ENCODE data around the gene MTMR3.

Gene MTMR3

DNA sequence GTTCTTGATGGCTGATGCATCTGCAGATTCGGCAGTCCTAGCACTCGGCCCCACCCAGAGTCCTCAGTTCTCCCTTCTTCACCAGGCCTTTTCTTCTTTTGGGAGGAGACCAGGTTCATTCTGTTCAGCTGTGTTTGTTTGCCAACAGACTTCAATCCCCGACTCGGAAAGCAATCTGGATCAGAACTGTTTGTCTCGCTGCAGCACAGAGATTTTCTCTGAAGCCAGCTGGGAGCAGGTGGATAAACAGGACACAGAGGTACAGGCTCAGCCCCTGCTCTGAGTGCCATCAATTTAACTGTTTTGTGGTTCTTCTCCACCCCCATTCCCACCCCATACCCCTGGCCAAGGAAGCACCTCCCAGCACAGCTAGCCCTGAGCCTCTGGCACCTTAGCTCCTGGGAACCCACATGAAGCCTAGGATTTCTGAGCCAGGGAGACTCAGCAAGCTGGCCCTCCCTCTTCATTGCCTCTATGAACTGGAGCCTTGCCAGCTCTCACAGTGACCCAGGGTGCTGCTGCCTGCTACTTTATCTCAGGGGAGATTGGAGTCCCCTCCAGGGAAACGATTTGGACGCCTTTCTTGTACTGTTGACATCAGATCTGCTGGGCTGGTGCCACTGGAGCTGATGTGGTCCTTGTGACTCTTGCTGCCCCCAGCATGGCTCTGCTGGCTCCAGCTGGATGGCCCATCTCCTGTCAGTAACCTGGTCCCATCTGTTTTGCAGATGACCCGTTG lies 139.1 kb downstream of the MTMR3 start:
- DNase-seq (ENCODE audit: extremely low read depth in 1 of 2, low read depth in 1 of 2) = no peak

- no peak for DNase-seq (ENCODE audit: extremely low read depth in 1 of 2, low read depth in 1 of 2)
Observed at GRCh38 chr22:30023099-30023660, 140.2 kb downstream of the MTMR3 start.

DNA sequence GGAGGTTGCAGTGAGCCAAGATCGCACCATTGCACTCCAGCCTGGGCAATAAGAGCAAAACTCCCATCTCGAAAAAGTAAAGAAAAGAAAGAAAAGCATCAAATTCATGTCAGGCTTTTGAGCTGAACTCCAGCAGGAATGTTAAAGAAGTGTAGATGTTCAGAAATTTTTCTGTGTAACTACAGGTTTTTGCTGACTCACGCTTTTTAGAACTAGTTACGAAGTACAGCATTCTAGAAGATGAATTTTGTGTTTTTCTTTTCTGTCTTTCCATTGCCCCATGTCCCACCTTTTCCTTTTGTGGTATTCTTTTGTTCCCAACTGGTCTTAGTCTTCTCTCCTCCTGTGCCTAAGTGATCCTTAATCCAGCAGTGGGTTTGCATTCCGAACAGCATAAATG lies 141.3 kb downstream of the MTMR3 start:
- DNase-seq (ENCODE audit: extremely low read depth in 1 of 2, low read depth in 1 of 2) = no peak

DNA sequence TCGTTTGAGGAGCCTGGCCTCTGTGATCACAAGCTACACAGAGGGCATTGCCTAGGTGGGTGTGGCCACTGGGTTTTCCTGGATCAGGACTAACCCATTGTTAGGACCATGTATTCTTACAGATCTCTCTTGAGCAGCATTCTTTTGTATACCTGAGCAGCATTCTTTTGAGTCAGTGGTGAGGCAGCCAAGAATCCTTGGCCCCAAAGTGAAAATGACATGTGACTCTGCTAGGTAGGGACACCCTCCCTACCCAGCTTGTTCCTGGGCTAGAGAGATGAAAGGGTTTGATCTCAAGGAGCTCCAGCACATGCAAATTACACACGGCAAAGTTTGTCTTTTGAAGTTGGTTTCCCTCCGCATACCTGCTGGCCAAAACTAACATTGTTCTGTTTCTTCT lies 142.2 kb downstream of the MTMR3 start:
- DNase-seq (ENCODE audit: extremely low read depth in 1 of 2, low read depth in 1 of 2) = no peak

DNA sequence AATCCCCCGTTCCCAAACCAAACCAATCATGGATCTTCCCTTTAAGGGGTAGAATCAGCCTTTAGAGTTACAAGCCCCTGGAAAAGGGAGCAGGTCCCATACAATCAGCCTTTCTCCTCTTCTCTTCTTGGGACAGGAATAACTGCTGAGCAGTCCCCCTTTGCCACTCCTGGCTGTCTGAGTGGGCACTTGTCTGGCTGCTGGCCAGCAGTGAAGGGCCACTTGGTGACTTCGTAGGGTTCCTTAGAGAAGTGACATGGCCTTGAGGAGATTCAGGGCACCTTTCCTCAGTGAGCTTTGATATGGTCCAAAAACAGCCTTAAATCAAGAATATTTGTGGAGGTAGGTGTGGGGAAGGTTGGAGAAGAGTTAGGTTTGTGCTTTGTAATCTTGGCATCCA lies 143.8 kb downstream of the MTMR3 start:
- DNase-seq (ENCODE audit: extremely low read depth in 1 of 2, low read depth in 1 of 2) = no peak

GRCh38 chr22:30027169-30027568 lies 144.2 kb downstream of the MTMR3 start:
- DNase-seq (ENCODE audit: extremely low read depth in 1 of 2, low read depth in 1 of 2) = no peak

DNA sequence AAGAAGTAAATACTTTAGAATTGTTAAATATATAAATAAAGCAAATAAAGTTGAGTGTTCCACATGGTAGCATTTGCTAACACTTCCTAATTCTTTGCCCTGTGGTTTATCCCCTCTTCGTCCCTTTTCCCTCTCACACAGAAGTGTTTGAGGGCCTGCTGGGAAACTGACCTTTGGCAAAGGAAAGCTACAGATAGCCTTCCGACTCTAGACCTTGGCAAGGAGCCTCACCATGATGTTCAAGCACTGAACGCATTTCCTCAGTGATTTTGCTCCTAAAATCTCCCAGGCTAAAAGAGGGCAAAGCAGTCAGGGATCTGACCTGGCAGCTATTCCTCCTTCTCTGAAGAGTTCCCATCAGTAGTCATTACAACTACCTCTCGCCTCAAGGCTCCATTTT lies 144.8 kb downstream of the MTMR3 start:
- no peak for DNase-seq (ENCODE audit: extremely low read depth in 1 of 2, low read depth in 1 of 2)

DNA sequence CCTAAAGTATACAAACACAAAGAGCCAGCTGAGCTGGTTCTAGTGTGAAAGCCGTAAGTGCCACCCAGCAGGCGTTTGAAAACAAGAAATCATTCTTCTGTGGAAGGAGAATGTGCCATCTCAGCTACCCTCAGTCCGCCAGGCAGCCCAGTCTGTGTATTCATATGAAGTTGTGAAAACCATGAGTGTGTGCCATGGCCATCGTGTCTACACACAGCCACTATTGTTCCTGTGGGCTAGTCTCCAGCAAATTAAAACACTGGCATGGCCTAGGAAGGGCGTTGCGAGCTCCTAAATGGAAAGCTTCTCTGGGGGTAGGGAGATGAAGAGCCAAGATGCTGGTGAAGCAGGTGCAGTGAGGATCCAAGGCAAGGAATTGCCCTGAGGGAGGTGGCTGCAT lies 145.8 kb downstream of the MTMR3 start:
- no peak for DNase-seq (ENCODE audit: extremely low read depth in 1 of 2, low read depth in 1 of 2)

- DNase-seq (ENCODE audit: extremely low read depth in 1 of 2, low read depth in 1 of 2) = no peak
Observed at GRCh38 chr22:30029512-30029911, 146.5 kb downstream of the MTMR3 start.

DNA sequence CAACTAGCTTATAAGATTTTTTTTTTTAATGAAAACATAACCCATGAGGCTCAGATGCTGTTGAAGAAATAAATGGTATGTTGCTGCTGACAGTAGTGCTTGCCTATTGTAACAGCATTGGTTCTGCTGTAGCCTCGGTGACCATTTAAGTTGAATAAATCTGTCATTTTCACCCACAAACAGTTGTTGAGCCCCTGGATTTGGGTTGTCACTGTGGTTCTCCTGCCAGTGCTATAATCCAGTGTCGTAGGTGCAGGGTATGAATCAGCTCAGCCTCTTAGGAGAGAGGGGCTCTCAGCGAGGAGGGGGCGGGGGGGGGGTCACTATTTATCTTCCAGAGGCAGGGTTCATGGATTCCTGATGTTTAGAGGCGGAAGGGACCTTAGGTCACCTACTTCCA lies 147.4 kb downstream of the MTMR3 start:
- no peak for DNase-seq (ENCODE audit: extremely low read depth in 1 of 2, low read depth in 1 of 2)

GRCh38 chr22:30031328-30031727 lies 148.4 kb downstream of the MTMR3 start:
- no peak for DNase-seq (ENCODE audit: extremely low read depth in 1 of 2, low read depth in 1 of 2)

DNA sequence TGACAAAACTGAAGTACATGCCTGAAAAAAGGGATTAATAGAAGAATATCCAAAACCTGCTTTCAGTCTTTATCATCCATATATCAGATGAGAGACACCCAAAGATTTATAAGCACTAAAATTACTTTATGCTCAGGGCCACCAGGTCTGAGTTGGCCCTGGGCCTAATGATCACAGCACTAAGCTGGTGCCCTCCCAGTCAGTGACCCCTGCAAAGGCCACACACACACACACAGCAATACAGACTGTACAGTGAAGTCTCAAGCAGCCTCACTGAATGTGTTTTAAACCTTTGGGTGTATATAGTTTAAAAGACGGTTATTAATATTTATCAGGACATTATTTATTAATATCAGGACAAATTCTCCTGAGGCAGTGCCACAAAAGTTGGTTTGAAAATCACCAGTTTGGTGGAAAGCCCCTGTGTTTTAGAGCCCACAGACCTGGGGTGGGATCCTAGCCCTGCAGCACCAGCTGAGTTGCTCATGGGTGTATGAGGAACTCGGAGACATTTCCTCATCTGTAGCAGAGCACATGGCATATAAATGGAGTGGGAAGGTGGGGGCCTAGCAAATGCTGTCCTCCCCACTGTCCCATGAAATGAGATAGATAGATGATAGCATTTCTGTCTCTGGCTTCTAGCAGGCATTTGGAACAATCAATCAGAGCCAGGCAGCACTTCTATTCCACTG lies 148.9 kb downstream of the MTMR3 start:
- no peak for DNase-seq (ENCODE audit: extremely low read depth in 1 of 2, low read depth in 1 of 2)

DNA sequence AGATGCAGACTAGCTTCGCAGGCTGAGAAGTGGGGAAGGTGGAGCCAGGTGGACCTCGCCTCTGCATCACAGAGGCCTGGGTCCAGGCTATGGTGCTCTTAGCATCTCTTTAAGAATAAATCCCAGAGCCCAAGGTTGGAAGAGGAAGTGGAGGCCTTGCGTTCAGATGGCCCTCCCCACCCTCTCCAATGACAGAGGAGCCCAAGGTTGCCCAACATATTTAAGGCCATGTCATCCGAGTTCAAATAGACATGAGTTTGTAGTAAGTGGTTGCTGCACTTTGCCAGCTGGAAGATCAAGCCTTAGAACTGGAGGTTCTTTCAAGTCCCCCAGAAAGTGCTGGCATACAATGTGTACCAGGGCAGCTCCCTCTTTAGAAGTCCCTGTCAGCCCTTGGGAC lies 150.2 kb downstream of the MTMR3 start:
- no peak for DNase-seq (ENCODE audit: extremely low read depth in 1 of 2, low read depth in 1 of 2)

DNA sequence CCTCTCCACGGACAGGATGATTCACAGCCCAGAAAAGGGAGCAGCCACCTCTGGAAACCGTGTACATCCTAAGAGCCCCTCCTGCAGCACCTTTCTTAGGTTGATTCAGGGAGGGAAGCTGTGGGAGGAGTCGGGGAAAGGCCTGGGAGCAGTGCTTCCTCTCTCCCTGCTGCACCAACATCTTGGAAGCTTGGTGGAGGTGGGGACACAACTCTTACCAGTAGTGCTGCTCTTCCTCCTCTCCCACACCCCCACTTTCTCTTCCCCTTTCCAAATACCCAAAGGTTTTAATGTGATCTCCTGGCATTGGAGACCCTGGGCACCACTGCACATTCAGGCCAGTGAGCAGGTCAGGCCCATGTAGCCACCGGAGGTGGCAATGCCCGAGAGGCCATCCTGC lies 150.9 kb downstream of the MTMR3 start:
- no peak for DNase-seq (ENCODE audit: extremely low read depth in 1 of 2, low read depth in 1 of 2)

DNA sequence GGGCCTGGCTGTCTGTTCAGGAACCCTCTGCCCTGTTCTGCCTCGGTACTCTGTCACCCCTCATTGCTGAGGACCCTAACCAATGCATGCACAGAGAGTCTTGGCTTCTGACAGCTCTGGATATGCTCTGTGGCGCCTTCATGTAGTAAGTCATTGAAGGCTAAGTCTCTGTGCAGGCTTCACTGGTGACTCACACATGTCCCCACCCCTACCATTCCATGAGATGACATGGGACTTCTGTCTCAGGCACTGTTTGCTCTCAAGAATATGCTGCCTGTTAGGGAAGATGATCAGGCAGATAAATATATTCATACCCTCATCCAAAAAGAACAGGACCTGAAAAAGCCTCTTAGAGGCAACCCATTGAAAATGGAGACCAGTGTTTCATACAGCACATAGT lies 153.7 kb downstream of the MTMR3 start:
- DNase-seq (ENCODE audit: extremely low read depth in 1 of 2, low read depth in 1 of 2) = no peak

DNA sequence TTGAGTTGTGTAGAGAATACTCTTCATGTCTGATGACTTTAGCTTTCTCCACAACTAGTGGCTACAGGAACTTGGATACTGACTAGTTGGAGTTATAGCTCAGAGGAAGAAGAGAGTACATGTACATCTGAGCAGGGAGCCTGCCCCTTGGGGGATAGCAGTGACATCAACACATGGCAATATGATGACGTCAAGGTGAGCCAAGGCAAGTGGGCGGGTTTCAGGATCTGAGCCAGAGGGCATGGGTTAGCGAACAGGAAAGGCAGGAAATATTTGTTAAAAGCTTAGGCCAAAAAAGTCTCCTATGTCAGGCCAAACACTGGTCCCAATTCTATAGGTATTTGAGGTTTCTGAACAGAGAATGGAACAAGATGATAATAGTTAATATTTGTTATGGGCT lies 155.2 kb downstream of the MTMR3 start:
- DNase-seq (ENCODE audit: extremely low read depth in 1 of 2, low read depth in 1 of 2) = no peak

GRCh38 chr22:30040499-30041260 lies 157.7 kb downstream of the MTMR3 start:
- DNase-seq (ENCODE audit: extremely low read depth in 1 of 2, low read depth in 1 of 2) = no peak

GRCh38 chr22:30041475-30041874 lies 158.5 kb downstream of the MTMR3 start:
- DNase-seq (ENCODE audit: extremely low read depth in 1 of 2, low read depth in 1 of 2) = no peak

DNA sequence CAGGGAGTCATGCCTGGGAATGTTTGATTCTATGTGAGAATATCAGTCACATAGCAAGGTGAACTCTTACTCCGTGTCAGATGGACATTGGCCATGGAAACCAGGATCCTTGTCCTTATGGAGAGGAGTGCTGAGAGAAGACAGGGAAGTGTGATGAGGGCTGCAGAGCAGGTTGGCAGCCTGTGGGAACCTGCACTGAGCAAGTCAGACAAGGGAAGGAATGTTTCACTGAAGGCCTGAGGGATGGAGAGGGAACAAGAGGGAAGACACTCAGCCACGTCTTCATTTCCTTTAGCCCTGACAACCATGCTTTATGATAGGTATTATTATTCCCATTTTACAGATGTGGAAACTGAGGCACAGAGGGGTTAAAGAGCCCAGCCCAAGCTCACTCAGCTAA lies 158.9 kb downstream of the MTMR3 start:
- no peak for DNase-seq (ENCODE audit: extremely low read depth in 1 of 2, low read depth in 1 of 2)

DNA sequence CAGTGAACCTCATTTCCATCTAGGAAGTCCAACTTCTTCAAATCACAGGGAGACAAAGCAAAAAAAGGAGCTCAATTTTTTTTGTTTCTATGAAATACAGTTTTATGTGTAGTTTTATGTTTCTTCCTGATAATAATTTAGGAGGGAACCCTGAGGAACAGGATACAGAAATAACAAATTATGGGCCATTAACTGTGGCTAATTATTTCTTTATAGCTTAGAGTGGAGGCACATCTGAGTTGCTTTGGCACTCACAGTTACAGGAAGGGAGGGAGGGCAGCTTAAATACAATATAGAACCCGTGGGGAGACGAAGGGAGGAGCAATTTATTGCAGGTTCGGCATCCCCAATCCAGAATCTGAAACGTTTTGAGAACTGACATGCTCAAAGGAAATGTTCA lies 160.2 kb downstream of the MTMR3 start:
- no peak for DNase-seq (ENCODE audit: extremely low read depth in 1 of 2, low read depth in 1 of 2)

DNA sequence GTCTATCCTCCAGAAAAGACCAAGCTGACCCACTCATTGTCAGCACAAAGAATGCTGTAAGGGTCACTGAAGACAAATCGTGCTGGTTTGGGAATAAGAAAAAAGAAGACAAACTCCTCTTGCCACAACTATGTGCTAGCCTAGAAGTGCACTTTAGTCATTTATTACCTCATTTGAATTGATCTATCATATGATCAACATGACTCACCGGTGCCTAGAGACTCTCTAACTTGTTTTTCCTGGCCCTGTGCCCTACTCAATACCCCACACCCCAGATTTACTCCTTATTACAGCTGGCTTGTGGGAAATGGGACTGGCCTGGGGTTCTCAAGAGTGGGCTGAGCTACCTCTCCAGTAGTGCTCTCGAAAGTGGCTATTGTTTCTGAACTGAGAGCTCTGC lies 161.4 kb downstream of the MTMR3 start:
- DNase-seq (ENCODE audit: extremely low read depth in 1 of 2, low read depth in 1 of 2) = no peak

Measured in stimulated activated CD8-positive, alpha-beta memory T cell treated with anti-CD3 and anti-CD28 coated beads, Interleukin-7, amount 100 ng/mL, for 48 hours (primary cell).